Heart right ventricle (tissue), 16 donors: ENCODE results near the gene WAC. TPM values are rescaled to one million over a fixed set of nuclear protein-coding genes. Genes with fewer than 3 reads are reported as not detected.
A peak's percentile ranks its signal among the peaks of the same experiment; 100 is the strongest.
"Not testable (repeated sequence)": the region's sequence is repeated elsewhere in the genome, so short reads cannot be mapped to it uniquely, and the experiment has no call there.

Experiments
- ATAC-seq, 8 donors: fragments of 200-7000 bp; cut with Tn5 transposase; one replicate each; pipeline ENCODE4 v1.9.1; 2020; ENCODE audit warnings: mild to moderate bottlenecking in 8 of 8, moderate library complexity in 8 of 8, moderate number of reproducible peaks in 1 of 8
- DNase-seq, 2 donors: peaks; one replicate each; pipeline ENCODE4 v3.0.0-alpha.2; 2020
- H3K27ac ChIP-seq, 10 donors: fragments of 200-600 bp; sonication (generic) in 2 of 10; one replicate each; pipeline versions ENCODE4 v1.5.0 to v1.8.0; 2020 to 2022; ENCODE audit warnings: mild to moderate bottlenecking in 3 of 10
- H3K27me3 ChIP-seq, 7 donors: fragments of 200-600 bp; one replicate each; pipeline ENCODE4 v1.8.0; 2021 to 2022; ENCODE audit warnings: mild to moderate bottlenecking in 2 of 7
- H3K36me3 ChIP-seq, 9 donors: fragments of 200-600 bp; sonication (generic) in 1 of 9; one replicate each; pipeline versions ENCODE4 v1.5.0 to v1.8.0; 2020 to 2022; ENCODE audit warnings: mild to moderate bottlenecking in 2 of 9
- H3K4me1 ChIP-seq, 9 donors: fragments of 200-600 bp; sonication (generic) in 1 of 9; one replicate each; pipeline versions ENCODE4 v1.5.0 to v1.8.0; 2020 to 2022; ENCODE audit warnings: mild to moderate bottlenecking in 4 of 9
- H3K4me3 ChIP-seq, 10 donors: fragments of 200-600 bp; sonication (generic) in 2 of 10; one replicate each; pipeline versions ENCODE4 v1.5.0 to v1.8.0; 2020 to 2022; ENCODE audit warnings: mild to moderate bottlenecking in 7 of 10, moderate library complexity in 2 of 10
- H3K9me3 ChIP-seq, 11 donors: fragments of 200-600 bp in 10 of 11; sonication (generic) in 2 of 11; one replicate each; pipeline versions ENCODE4 v1.5.0 to v1.8.0; 2013 to 2022; ENCODE audit warnings: mild to moderate bottlenecking in 2 of 11, control low read depth in 1 of 11, moderate library complexity in 1 of 11
- CTCF ChIP-seq, 9 donors: fragments of 200-600 bp; sonication (generic) in 2 of 9; IDR thresholded peaks; one replicate each; pipeline versions ENCODE4 v1.5.0 to v1.8.0; 2021 to 2022; ENCODE audit warnings: antibody characterized with exemption in 9 of 9, mild to moderate bottlenecking in 5 of 9, moderate library complexity in 1 of 9
- WGBS, 2 donors: extraction: QIAGEN DNeasy Blood & Tissue Kit; methylation state at CpG; one replicate each; pipeline ENCODE4 v1.1.7; 2013; ENCODE audit warnings: inconsistent platforms in 1 of 2; 5-methylcytosine and 5-hydroxymethylcytosine counted together
- intact Hi-C, 10 donors: fragments of 100-400 bp; cut with DNase I; formaldehyde crosslinking; loops; one replicate each; pipeline versions ENCODE4 v1.11.1 to v1.14.2; 2022
- polyA plus RNA-seq, 2 donors: library from polyadenylated mRNA; stranded (reverse); fragments of 200-250 nt; gene quantifications; one replicate each; pipeline ENCODE4 v1.2.3, GENCODE V29; 2013
- total RNA-seq, 10 donors: library from RNA; stranded (reverse); fragmentation: NEBNext Ultra II Directional in 3 of 10; extraction: Animal tissue kit (Norgen Biotek cat#: 25700) in 3 of 10; gene quantifications; one replicate each; pipeline versions ENCODE4 v1.2.1 to v1.2.4, GENCODE V29; 2021 to 2023
- donor health status: Arrhythmogenic right ventricular cardiomyopathy.
- donor health status: ischemic (EF 13 %, LVEDD 7.1; RV severe dilation, severe dysfunction).
- donor health status: healthy with polysubstance abuse.
- donor health status: DM: no; HTN: yes; CAD: no.
- donor health status: DM: no; HTN: no; CAD: no.
- donor health status: ischemic (EF 25% LVEDD 6.9; RV normal size, moderate dysfunction).
- donor health status: ischemic (EF 25% LVEDD 5.7; RV mildly dilated, moderate dysfunction).
- donor health status: healthy.
- donor health status: DM: yes; HTN: yes; CAD: no.
- donor health status: Ischemic cardiomyopathy.
- donor health status: ischemic (EF 35%, LVEDD 5.7; RV mildly dilated, moderate dysfunction).
- donor health status: nonischemic (EF 11% LVEDD 7.7; RV severe dilation, severe dysfunction).
- donor health status: DM: yes; HTN: yes; CAD: no.
- donor health status: PGD.
- donor health status: ischemic (EF 29% LVEDD 5.4; RV normal size, mild dysfunction).
- donor health status: nonischemic (EF 23%, LVEDD 6.1; RV moderate dilation, normal function).

WAC gene
- total and polyA plus RNA-seq, 12 donors, result 17.4 to 134 (median 93.9) TPM

GRCh38 chr10:28652703-28653102 is 119.8 kb downstream of the WAC start:
- no peak overlapping the region for H3K4me3 ChIP-seq
- WGBS, 2 donors, result 94% methylated on average over 5 of the region's 5 CpGs
- TF ChIP-seq CTCF (IDR thresholded peaks at IDR 0.05), result no peak
- no peak for ATAC-seq
- peaks cover 0 to 12% (median 0%) of the 10 kb centered on the region in 11 donors for H3K9me3 ChIP-seq
- H3K27ac ChIP-seq, result no peak overlapping the region
- no peaks in the 10 kb centered on the region for H3K36me3 ChIP-seq
- intact Hi-C loops, result no loop called here
- DNase-seq, result no peak
- H3K27me3 ChIP-seq, result peaks cover 0 to 3% (median 0%) of the 10 kb centered on the region in 7 donors
- no peaks in the 10 kb centered on the region for H3K4me1 ChIP-seq

GRCh38 chr10:28658824-28659223 is 125.9 kb downstream of the WAC start:
- DNase-seq, ATAC-seq, H3K4me1 ChIP-seq, H3K27ac ChIP-seq, H3K4me3 ChIP-seq, H3K9me3 ChIP-seq, intact Hi-C loops, H3K27me3 ChIP-seq, H3K36me3 ChIP-seq: not testable (repeated sequence)
- 84 to 89% methylated on average over 7 of the region's 7 CpGs for WGBS, 2 donors

DNA sequence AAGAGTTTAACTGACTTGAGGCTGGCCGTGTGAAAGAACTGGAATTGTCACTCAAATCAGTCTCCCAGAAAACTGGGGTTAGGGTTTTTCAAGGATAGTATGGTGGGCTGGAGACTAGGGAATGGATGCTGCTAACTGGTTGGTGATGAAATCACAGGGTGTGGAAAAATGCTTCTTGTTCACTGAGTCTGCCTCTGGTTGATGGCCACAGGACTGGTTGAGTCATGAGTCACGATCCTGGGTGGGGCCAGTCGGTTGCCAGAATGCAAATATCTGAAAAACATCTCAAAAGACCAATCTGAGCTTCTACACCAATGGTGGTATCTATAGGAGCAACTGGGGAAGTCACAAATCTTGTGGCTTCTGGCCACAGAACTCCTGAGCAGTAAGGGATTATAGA is 128.1 kb downstream of the WAC start:
- WGBS, 2 donors, result 54 to 57% methylated on average over 3 of the region's 3 CpGs
- intact Hi-C loops, result loop anchor here in 9 of 10 donors (5.0 to 10.0 kb wide), 6 partner anchors 331 to 644 kb away; no protein-coding TSS in a partner anchor
- ATAC-seq, result peak in 1 of 8 donors; percentile 46

DNA sequence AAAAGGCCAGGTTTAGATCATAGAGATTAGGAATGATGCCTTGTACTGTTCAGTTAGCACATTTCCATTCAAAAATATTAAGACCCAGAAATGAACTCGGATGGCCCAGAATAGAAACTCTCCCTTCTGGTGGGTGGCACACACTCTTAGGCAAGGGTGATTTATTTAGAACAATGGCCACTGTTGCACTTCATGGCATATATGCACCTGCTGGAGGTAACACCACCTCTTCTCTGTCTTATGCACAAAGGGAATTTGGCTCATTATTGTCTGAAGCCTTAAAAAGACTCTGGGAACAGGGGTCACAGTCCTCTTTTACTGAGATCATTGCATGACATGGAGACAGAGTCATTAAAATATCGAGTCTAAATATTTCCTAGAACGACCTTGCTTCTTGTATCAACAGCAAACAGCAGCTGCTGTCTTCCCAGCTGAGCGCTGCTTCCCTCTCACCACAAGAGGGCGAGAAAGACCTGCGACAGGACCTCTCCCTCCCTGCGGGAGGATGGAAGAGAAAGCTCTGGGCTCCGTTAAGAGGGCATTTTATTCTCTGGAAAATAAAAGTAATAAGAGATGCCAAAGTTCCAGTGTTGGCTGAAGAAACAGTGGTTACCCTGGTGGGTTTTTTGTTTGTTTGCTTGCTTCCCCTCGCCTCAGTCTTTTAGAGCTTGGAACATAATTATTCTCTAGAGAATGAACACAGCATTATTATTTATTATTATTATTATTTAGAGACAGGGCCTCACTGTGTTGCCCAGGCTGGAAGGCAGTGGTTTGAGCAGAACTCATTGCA is 130.9 kb downstream of the WAC start:
- no peak overlapping the region for H3K27ac ChIP-seq
- H3K36me3 ChIP-seq, result no peaks in the 10 kb centered on the region
- H3K27me3 ChIP-seq, result peaks cover 0 to 29% (median 4%) of the 10 kb centered on the region in 7 donors
- H3K4me1 ChIP-seq, result peaks cover 0 to 14% (median 4%) of the 10 kb centered on the region in 9 donors
- intact Hi-C loops, result loop anchor here (1.0 to 10.0 kb wide), 9 partner anchors 327 to 641 kb away; no protein-coding TSS in a partner anchor
- WGBS, 2 donors, result 7 to 8% methylated on average over 9 of the region's 9 CpGs
- ATAC-seq, result peak; percentile 77 to 92 (median 90)
- TF ChIP-seq CTCF (IDR thresholded peaks at IDR 0.05), result peak; percentile 93 to 98 (median 96)
- H3K4me3 ChIP-seq, result no peak overlapping the region
- peak; percentile 74 to 79 for DNase-seq
- no peaks in the 10 kb centered on the region for H3K9me3 ChIP-seq

More for the DNA sequence above, 128.1 kb downstream of the WAC start:
- no peak for DNase-seq
- no peak for TF ChIP-seq CTCF (IDR thresholded peaks at IDR 0.05)
- Histone ChIP-seq H3K27me3 (peaks cover 0 to 2% (median 0%) of the 10 kb centered on the region in 7 donors), H3K4me1 (peaks cover 0 to 10% (median 4%) of the 10 kb centered on the region in 9 donors), H3K9me3 (no peaks in the 10 kb centered on the region), H3K4me3 (no peak overlapping the region), H3K36me3 (no peaks in the 10 kb centered on the region), H3K27ac (no peak overlapping the region)

- ATAC-seq (peak in 1 of 8 donors; percentile 56), DNase-seq (no peak)
- Histone ChIP-seq H3K4me1 (peaks cover 0 to 19% (median 7%) of the 10 kb centered on the region in 9 donors), H3K4me3 (no peak overlapping the region), H3K27me3 (peaks cover 0 to 35% (median 7%) of the 10 kb centered on the region in 7 donors), H3K36me3 (no peaks in the 10 kb centered on the region), H3K9me3 (no peaks in the 10 kb centered on the region), H3K27ac (no peak overlapping the region)
- TF ChIP-seq CTCF (IDR thresholded peaks at IDR 0.05), result no peak
- intact Hi-C loops, result loop anchor here (1.0 to 10.0 kb wide), 9 partner anchors 326 to 640 kb away; no protein-coding TSS in a partner anchor
- WGBS, 2 donors, result 54 to 57% methylated on average over 6 of the region's 6 CpGs
Measured at GRCh38 chr10:28664369-28664740, 131.4 kb downstream of the WAC start.
